ENCODE data around the gene CDC27. TPM values are rescaled to one million over a fixed set of nuclear protein-coding genes. Genes with fewer than 3 reads are reported as not detected.
"Not testable (repeated sequence)": the region's sequence is repeated elsewhere in the genome, so short reads cannot be mapped to it uniquely, and the experiment has no call there.

CDC27 gene
- total RNA-seq, 1 donor from 2014 or later, result 129 TPM

GRCh38 chr17:47170710-47171109, 18.4 kb downstream of the CDC27 start:
- ATAC-seq (no peak), DNase-seq (ENCODE audit: low spot score) (no peak)
- intact Hi-C loops (cut with DNase I), result no loop called here

- intact Hi-C loops (cut with DNase I); ATAC-seq; DNase-seq (ENCODE audit: low spot score): not testable (repeated sequence)
Measured at GRCh38 chr17:47168896-47169295, 20.2 kb downstream of the CDC27 start.

- ATAC-seq; intact Hi-C loops (cut with DNase I): not testable (repeated sequence)
Measured at GRCh38 chr17:47166854-47167253, 22.2 kb downstream of the CDC27 start.

GRCh38 chr17:47165137-47165536, 24.0 kb downstream of the CDC27 start:
- no peak for ATAC-seq
- intact Hi-C loops (cut with DNase I), result no loop called here

More at GRCh38 chr17:47166854-47167253, 22.2 kb downstream of the CDC27 start:
- DNase-seq (ENCODE audit: low spot score), result not testable (repeated sequence)

DNA sequence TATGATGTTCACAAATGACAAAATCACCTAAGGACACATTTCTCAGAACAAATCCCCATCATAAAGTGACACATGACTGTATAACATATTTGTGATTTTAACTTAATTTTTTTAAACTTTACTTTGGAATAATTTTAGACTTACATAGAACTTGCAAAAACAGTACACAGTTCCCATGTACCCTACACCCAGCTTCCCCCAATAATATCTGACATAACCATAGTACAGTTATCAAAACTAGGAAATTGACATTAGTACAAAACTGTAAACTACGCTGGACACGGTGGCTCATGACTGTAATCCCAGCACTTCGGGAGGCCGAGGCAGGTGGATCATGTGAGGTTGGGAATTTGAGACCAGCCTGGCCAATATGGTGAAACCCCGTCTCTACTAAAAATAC, 24.8 kb downstream of the CDC27 start:
- intact Hi-C loops (cut with DNase I), result no loop called here
- ATAC-seq (no peak), DNase-seq (ENCODE audit: low spot score) (no peak)

More at GRCh38 chr17:47165137-47165536, 24.0 kb downstream of the CDC27 start:
- DNase-seq (ENCODE audit: low spot score), result no peak

- no peak for ATAC-seq
- intact Hi-C loops (cut with DNase I), result no loop called here
- DNase-seq (ENCODE audit: low spot score), result no peak
Measured at GRCh38 chr17:47162013-47162622, 27.0 kb downstream of the CDC27 start.

- intact Hi-C loops (cut with DNase I), result no loop called here
- DNase-seq (ENCODE audit: low spot score) (no peak), ATAC-seq (no peak)
Measured at GRCh38 chr17:47159315-47159714, 29.8 kb downstream of the CDC27 start.

DNA sequence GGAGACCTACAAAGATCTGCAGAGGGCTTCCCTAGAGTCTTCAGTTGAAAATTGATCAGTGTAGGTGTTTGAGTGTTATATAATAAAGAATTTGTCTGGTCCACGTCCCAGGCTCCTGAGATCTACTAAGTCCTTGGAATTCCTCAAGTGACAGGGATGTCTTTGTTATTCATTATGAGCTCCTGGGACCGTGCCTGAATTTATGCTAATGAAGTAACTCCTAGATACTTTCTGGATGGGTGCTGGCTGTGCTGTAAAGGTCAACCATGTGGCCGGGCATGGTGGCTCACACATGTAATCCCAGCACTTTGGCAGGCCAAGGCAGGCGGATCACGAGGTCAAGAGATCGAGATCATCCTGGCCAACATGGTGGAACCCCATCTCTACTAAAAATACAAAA, 43.7 kb downstream of the CDC27 start:
- ATAC-seq, result no peak
- intact Hi-C loops (cut with DNase I), result no loop called here
- no peak for DNase-seq (ENCODE audit: low spot score)

DNA sequence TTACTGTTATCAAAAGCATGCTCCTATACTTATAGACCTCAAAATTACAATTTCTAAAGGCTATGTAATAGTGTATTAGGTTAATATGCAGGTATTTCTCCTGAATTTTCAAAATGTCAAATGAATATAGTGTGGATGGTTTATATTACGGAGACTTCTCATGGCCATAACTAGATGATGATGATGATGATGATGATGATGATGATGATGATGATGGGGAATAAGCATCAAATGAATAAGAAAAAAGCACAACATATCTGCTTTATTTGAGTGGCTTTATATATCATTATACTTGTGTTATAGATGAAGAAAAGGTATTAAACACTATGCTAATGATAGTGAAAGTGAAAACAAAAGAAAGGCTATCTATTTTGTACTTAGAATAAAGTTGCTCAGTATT, 53.9 kb downstream of the CDC27 start:
- intact Hi-C loops (cut with DNase I), result no loop called here
- DNase-seq (ENCODE audit: low spot score) (no peak), ATAC-seq (no peak)

DNA sequence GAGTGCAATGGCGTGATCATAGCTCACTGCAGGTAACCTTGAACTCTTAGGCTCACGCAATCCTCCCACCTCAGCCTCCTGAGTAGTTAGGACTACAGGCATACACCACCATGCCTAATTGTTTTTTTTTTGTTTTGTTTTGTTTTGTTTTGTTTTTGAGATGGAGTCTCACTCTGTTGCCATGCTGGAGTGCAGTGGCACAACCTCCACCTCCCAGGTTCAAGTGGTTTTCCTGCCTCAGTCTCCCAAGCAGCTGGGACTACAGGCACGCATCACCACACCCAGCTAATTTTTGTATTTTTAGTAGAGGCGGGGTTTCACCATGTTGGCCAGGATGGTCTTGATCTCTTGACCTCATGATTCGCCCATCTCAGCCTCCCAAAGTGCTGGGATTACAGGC, 54.7 kb downstream of the CDC27 start:
- intact Hi-C loops (cut with DNase I); DNase-seq (ENCODE audit: low spot score); ATAC-seq: not testable (repeated sequence)

GRCh38 chr17:47131761-47132160, 57.3 kb downstream of the CDC27 start:
- intact Hi-C loops (cut with DNase I), result no loop called here
- no peak for ATAC-seq
- DNase-seq (ENCODE audit: low spot score), result no peak

DNA sequence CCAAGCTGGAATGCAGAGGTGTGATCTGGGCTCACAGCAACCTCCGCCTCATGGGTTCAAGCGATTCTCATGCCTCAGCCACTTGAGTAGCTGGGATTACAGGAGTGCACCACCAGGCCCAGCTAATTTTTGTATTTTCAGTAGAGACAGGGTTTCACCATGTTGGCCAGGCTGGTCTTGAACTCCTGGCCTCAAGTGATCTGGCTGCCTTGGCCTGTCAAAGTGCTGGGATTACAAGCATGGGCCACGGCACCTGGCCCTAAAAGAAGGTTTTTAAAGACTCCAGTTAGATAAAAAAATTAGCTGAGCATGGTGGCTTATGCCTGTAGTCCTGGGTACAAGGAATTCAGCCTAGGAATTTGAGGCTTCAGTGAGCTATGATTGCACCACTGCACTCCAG, 62.3 kb downstream of the CDC27 start:
- intact Hi-C loops (cut with DNase I); DNase-seq (ENCODE audit: low spot score); ATAC-seq: not testable (repeated sequence)

DNA sequence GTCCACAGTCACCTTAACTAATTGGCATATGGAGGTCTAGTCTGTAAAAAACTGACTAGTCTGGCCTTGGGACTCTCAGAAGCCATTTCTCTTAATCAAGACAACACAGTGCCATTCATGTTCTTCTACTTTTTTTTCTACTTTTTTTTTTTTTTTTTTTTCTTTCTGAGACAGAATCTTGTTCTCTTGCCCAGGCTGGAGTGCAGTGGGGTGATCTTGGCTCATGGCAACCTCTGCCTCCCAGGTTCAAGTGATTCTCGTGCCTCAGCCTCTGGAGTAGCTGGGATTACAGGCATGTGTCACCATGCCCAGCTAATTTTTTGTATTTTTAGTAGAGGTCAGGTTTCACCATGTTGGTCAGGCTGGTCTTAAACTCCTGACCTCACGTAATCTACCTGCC, 65.8 kb downstream of the CDC27 start:
- DNase-seq (ENCODE audit: low spot score); intact Hi-C loops (cut with DNase I); ATAC-seq: not testable (repeated sequence)

- ATAC-seq (no peak), DNase-seq (ENCODE audit: low spot score) (no peak)
- intact Hi-C loops (cut with DNase I), result no loop called here
Measured at GRCh38 chr17:47120521-47121095, 68.5 kb downstream of the CDC27 start.

DNA sequence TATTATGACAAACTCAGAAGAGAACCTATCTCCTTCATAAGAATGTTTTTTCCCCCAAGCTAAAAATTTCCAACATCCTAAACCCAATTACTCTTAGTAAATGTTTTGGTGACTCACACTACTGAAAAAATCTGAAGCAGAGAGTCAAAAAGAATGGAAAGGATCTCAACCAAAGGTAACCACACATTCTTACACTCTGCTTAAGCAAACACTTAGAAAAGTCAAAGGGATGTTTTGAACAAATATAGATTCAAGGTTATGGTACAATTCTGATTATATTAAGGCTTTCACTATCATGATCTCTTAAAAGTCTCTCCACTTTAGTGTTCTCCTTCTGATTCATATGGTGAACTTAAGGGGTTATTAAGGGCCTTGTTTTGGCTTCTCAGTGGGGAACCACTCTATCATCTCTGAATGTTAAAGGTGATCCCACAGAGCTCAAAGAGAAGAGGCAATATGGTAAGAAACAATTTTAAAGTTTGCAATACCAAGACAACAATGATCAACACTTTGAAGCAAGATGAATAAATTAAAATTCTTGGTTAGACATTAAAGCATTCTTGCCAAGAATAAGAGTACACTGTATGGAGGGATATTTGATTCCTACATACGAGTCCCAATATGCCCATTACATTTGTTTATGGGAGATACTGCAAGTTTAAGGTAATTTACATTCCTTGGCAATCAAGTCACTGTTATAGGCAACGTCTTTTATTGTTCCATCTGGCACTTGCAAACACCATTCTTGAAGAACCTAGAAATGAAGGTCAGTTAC, 69.2 kb downstream of the CDC27 start:
- intact Hi-C loops (cut with DNase I), result no loop called here
- ATAC-seq, result no peak
- DNase-seq (ENCODE audit: low spot score), result no peak

DNA sequence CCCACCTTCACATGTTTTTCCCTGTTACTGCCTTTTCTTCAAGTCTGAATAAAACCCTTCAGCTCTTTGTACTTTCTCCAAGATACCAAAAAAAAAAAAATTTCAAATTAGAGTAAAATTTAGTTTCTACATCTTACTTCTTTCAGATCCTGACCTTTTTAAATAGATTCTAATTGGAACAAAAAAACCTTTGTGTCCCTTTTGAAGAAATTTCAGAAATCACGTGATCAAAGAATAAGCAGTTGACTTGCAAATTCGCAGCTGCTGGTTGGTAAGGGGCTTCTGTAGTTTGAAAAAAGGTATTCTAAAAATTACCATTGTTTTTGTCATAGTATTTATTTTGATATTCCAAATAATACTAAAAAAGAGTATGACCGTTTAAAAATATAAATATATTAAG, 71.7 kb downstream of the CDC27 start:
- ATAC-seq, result no peak
- no peak for DNase-seq (ENCODE audit: low spot score)
- intact Hi-C loops (cut with DNase I), result no loop called here

- ATAC-seq, result no peak
- no peak for DNase-seq (ENCODE audit: low spot score)
- intact Hi-C loops (cut with DNase I), result loop anchor here (5.0 kb wide), 1 partner anchor 816 kb away; no protein-coding TSS in a partner anchor
Measured at GRCh38 chr17:47106130-47106529, 83.0 kb downstream of the CDC27 start.

GRCh38 chr17:47105246-47105645, 83.8 kb downstream of the CDC27 start:
- intact Hi-C loops (cut with DNase I), result loop anchor here (5.0 kb wide), 1 partner anchor 817 kb away; no protein-coding TSS in a partner anchor
- not testable (repeated sequence) for DNase-seq (ENCODE audit: low spot score); ATAC-seq

DNA sequence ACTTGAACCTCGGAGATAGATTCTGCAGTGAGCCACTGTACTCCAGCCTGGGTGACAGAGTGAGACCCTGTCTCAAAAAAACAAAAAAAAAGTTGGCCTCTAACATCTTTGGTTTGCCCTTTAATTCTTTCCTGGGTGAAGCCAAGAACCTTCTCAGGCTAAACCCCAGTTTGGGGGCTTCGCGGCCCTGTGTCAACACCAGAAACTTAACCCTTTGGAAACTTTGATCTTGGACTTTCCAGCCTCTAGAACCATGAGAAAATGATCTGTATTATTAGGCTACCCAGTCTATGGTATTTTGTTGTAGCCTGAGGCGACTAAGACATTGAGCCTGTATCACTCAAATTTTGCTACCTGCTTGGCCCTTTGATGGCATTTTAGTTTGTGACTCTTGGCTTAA, 86.2 kb downstream of the CDC27 start:
- intact Hi-C loops (cut with DNase I), result no loop called here
- no peak for DNase-seq (ENCODE audit: low spot score)
- ATAC-seq, result no peak

All from sciatic nerve (tissue), 2 donors.